Lung microvascular endothelial cell (primary cell): ENCODE results near the gene MRGPRX4. TPM values are rescaled to one million over a fixed set of nuclear protein-coding genes. Genes with fewer than 3 reads are reported as not detected.

Experiments
- DNase-seq, 2 donors: peaks; one replicate each; pipeline versions ENCODE4 v3.0.0 to v3.0.0-alpha.2; 2010; ENCODE audit warnings: low read depth in 2 of 2
- total RNA-seq: library from RNA; depleted of rRNA; stranded (reverse); fragments of >200 nt; gene quantifications from 2 replicates; pipeline ENCODE4 v1.2.1, GENCODE V29; 2014

The MRGPRX4 gene
- total RNA-seq, 1 donor from 2014 or later: 0.79 TPM

GRCh38 chr11:18209058-18209457 is 36.4 kb downstream of the MRGPRX4 start:
- no peak for DNase-seq

DNA sequence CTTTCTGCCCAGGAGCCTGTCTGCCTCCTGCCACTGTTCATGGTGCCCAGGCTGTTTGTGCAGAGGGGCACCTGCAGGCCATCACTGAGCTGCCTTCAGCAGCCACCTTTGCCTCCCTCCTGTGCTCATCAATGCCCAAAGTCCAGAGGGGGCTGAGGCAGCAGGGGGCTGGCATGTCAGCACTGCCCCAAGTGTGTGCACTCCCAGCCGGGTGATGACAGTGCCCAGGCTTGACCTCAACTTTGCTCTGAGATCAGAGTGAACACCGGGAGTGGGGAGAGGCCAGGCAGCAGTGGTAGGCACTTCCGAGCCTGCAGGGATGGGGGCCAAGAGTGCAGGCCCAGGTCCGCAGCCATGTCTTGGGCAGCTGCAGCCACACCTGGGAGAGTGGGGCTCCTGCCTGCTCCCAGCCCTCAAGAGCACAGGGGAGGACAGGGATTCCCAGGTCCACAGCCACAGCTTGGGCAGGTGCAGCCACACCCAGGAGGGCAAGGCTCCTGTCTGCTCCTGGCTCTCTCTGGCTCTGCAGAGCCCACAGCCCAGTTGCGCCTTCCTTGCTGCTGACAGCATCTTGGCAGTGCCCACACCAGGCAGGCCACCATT is 48.7 kb downstream of the MRGPRX4 start:
- DNase-seq: no peak

DNA sequence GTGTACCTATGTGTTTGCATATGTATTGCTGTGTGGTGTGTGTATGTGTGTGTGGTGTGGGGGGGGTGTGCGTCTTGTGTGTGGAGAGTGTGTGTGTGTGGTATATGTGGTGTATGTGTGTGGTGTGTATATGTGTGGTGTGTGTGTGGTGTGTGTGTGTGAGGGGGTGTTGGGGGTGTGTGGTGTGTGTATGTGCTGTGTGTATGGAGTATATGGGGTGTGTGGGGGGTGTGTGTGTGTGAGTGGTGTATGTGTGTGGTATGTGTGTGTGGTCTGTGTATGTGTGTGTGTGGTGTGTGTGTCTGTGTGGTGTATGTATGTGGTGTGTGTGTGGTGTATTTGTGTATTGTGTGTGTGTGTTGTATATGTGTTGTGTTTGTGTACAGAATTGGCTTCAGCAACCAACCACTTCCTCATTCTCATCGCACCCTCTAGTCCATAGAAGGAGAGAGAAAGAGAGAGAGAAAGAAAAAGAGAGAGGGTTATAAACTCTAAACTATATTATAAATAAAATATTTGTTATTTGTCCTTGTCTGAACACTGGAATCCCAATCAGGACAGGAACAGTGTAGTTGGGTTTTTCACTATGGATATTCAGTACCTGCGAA is 50.3 kb downstream of the MRGPRX4 start:
- DNase-seq: no peak

Other genes starting within 250 kb of the MRGPRX4 start
- gene SERGEF, start 159.8 kb upstream of the MRGPRX4 start, total RNA-seq: 15.9 and 20.0 TPM in 2 replicates
- under 0.01 TPM in 1 of 2 replicates, not detected in the other for gene TPH1, start 126.6 kb upstream of the MRGPRX4 start, total RNA-seq
- gene SAAL1, start 66.8 kb upstream of the MRGPRX4 start, total RNA-seq: 12.7 and 17.7 TPM in 2 replicates
- under 0.01 and 0.40 TPM in 2 replicates for gene MRGPRX3, start 40.3 kb upstream of the MRGPRX4 start, total RNA-seq
- gene SAA4, start 64.0 kb downstream of the MRGPRX4 start, total RNA-seq: not detected in 2 replicates
- gene SAA2, start 75.8 kb downstream of the MRGPRX4 start, total RNA-seq: not detected in 2 replicates
- not detected in 2 replicates for gene SAA1, start 93.4 kb downstream of the MRGPRX4 start, total RNA-seq
- 16.6 and 28.2 TPM in 2 replicates for gene HPS5, start 149.3 kb downstream of the MRGPRX4 start, total RNA-seq
- gene GTF2H1, start 149.7 kb downstream of the MRGPRX4 start, total RNA-seq: 41.0 and 45.8 TPM in 2 replicates
- gene LDHA, start 221.7 kb downstream of the MRGPRX4 start, total RNA-seq: 207 and 243 TPM in 2 replicates
- gene LDHC, start 239.5 kb downstream of the MRGPRX4 start, total RNA-seq: not detected in 2 replicates